HG03457 (cell line): Measurements from ENCODE around the gene ATP8A2.

Experiments used
- ATAC-seq: cut with Tn5 transposase; IDR thresholded peaks from one replicate; pipeline ENCODE4 v1.9.1; 2021; ENCODE audit warnings: moderate number of reproducible peaks; ENCODE audit not compliant: unreplicated experiment

The ATP8A2 gene

DNA sequence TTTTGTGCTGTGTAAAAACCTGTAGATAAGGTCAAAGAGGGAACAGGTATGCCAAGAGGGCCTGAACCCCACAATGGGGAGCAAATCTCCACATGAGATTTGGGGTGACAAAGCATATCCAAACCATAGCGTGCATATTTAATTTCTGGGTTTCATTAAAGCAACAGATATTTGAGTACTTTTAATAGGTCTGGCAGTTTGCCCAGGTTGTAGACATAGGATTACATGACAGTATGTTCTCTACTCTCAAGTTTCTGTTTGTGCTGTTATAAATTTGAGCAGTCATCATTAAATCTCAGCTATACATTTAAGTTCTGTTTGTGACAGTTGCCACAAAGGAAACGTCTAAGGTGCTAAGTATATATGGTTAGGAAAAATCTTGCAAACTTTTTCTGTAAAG, 236.4 kb downstream of the ATP8A2 start:
- ATAC-seq: no peak

DNA sequence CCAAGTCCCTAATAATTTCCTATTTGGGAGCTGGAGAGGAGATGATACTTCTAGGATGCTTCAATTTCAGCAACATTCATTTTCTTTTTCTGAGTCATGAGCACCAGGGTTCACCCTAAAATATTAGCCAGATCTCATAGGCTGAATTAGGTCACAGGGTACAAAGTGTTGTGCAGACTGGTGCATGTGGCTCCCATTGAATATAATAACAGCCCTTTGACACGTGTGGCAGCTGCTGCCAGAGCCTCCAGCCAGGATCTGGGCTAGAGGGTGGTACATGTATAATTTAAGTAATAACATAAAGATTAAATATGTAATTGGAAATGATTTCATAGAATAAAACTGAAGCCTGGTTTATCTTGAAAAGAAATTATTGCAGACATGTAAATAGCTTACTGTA, 244.9 kb downstream of the ATP8A2 start:
- no peak for ATAC-seq

DNA sequence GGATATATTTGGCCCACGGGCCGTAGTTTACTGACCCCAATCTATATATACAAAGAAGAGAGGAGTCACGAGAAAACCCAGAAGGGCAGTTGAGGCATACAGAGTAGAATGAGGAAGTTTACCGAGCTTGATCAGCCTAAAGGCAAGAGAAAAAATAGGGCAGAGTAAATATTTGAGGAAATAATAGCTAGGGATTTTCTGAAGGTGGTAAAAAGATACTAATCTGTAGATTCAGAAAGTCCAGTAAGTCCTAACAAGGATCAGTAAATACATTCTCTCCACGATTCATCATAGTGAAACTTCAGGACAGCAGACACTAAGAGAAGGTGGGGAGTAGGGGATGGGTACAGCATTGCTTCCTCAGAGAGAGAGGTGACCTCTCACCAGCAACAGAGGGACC, 248.1 kb downstream of the ATP8A2 start:
- ATAC-seq: no peak

DNA sequence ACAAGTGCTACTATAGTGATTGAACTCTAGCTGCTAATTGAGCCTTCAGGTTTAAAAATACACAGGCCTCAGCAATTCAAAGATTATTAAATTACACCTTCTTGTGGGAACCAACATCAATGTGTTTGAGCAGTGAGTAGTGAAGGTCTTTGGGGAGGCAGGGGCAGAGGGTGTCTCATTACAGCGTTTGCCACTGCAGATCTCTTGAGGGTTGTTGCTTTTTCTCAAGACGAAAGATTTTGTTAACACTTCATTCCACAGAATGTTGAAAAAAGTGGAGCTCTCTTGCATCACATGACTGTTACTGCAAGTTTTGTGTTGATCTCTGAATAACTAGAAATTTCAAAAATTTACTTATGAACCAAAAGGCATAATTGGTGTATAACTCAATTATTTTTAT, 253.6 kb downstream of the ATP8A2 start:
- ATAC-seq: no peak

DNA sequence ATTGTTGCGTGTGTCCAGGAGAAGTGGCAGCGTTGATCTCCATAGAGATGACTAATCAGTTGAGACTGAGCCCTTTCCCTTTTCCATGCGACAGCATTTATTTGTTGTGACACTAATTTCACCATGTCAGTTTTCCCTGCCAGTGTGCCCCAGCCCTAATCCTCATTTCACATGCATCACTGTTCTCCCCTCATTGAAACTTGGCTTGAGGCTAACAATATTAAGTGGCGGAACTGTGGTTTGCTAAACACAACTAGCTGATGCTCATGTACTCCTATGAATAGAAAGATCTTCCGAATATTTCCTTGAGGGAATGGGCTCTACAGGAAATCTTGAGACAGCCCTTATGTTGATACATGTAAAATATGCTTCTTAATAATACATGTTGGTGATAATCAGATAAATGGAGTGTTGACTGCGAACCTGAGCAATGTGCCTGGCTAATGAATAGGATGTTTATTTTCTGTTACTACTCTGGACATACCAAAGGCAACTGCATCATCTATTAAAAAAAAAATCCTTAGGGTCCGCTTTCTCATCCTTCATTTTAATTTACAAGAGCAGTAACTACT, 258.6 kb downstream of the ATP8A2 start:
- ATAC-seq: no peak

DNA sequence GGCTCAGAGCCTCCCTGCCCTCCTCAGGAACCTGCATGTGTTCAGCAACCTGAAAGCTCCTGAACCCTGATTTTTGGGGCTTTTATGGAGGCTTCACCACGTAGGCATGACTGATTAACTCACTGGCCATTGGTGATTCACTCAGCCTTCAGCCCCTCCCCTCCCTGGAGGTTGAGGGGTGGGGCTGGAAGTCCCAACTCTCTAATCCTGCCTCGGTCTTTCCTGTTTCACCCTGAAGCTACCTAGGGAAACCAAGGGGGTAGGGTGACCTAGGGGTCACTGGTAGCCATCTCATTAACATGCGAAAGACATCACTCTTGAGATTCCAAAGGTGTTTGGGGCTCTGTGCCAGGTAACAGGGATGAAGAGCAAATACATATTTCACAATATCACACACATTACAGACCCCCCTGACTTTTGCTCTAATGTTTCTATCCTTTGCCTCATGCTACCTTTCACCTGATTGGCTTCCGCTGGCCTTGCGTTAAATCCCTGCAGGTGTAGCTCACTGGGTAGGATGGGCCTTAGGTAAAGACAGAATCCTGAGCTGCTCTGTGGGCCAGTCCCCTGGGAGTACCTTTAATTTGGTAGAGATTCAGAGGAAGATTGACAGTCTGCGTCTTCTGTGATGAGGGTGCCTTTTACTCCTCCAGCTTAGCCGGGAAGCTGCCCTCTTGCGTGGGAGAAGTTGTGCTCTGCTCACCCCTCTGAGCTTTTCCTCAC, 260.6 kb downstream of the ATP8A2 start:
- no peak for ATAC-seq

DNA sequence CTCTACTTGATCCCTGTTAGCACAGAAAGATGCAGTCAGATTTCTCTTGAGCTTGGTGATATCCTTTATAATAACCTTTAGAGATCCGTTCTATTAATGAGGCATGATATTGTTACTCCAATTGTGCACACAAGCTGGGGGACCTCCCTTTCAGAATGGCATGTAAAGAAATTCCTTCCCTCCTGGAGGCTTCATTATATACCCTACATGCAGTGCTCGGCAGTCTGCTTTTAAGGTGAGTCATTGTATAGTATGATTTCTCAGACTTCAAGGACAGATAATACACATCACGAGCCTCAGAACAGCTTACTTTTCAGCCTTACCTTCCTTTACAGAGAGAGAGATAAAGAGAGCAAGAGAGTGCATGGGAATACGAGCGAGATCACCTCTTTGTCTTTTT, 261.3 kb downstream of the ATP8A2 start:
- no peak for ATAC-seq

DNA sequence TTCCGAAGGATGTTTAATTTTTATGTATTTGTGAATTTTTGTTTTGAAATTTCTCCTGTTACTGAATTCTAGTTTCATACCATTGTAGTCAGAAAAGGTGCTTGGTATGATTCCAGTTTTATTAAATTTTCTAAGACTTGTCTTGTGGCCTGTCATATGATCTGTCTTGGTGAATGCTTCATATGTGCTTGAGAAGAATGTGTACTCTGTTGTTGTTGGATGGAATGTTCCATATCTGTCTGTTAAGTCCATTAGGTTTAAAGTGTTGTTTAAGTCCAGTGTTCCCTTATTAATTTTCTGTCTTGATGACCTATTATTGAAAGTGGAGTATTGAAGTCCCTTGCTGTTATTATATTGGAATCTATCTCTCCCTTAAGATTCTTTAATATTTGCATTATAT, 273.9 kb downstream of the ATP8A2 start:
- no peak for ATAC-seq

DNA sequence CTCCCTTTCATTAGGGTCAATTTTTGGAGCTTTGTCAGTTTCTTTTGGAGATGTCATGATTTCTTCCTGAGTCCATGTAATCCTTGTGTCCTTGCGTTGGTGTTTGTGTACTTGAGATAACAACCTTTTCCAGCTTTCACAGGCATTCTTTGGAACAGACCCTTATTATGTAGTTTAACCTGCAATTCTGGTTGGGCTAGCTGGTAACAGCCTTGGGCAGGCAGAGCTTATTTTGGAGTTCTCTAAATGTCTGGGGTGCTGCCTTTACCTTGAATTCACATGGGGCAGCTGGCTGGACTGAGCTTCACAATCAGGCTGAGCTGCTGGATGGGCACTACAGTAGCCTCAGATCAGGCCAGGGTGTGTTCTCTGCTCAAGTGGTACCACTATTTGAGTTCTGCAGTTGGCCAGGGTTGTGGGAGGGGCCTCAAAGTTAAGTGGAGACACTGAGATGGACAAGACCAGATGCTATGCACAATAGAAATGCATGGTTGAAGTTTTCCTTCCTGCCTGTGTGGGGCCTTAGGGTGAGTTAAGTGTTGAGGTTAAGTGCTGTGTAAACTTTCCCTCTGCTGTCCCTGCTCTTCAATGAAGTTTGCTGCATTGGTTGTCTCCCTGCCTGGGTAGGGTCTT, 277.3 kb downstream of the ATP8A2 start:
- no peak for ATAC-seq

DNA sequence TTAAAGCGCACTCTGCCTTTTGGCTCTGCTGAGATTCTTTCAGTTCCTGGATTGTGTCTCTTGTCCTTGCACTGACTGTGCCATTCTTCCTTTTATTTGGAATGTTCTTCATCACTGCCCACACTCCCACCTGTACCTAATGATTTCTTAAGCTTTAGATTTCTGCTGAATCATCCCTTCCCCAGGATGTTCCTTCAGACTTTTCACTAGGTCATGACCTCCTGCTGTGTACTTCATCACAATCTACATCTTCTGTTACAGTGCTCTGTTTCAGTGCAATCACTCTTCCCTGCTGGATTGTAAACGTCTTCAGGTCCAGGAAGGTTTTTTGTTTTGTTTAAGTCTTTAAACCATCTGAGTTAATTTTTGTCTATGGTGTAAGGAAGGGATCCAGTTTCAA, 281.0 kb downstream of the ATP8A2 start:
- ATAC-seq: no peak

DNA sequence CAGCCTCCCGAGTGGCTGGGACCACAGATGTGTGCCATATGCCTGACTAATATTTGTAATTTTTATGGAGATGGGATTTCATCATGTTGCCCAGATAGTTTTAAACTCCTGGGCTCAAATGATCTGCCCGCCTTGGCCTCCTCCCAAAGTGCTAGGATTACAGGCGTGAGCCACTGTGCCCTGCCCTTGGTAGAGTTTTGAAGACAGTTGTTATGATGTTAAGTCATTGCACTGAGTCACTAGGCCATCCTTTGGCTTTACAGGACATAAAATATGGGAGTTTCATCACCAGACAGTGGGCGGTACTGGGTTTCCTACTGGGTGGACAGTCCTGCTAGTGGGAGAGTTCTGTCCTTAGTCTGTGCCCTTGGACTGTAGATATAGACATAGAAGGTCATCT, 282.5 kb downstream of the ATP8A2 start:
- no peak for ATAC-seq

DNA sequence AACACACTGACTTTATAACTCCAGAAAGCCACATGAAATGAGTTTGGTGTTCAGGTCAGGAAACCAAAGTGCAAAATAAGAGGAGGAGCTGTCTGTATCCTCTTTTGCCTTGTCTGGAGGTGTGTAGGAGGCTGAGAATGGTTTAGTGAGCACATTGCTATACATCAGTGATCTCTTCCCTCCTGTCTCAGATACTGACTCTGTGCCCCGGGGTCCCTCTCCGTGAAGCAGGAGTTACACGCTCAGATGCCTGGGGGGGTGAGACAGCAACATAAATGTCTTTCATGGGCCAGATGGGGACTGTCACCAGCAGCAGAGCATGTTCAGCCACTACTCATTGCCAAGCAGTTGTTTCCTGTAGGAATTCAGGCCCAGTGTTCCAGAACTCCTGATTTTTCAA, 285.4 kb downstream of the ATP8A2 start:
- no peak for ATAC-seq

DNA sequence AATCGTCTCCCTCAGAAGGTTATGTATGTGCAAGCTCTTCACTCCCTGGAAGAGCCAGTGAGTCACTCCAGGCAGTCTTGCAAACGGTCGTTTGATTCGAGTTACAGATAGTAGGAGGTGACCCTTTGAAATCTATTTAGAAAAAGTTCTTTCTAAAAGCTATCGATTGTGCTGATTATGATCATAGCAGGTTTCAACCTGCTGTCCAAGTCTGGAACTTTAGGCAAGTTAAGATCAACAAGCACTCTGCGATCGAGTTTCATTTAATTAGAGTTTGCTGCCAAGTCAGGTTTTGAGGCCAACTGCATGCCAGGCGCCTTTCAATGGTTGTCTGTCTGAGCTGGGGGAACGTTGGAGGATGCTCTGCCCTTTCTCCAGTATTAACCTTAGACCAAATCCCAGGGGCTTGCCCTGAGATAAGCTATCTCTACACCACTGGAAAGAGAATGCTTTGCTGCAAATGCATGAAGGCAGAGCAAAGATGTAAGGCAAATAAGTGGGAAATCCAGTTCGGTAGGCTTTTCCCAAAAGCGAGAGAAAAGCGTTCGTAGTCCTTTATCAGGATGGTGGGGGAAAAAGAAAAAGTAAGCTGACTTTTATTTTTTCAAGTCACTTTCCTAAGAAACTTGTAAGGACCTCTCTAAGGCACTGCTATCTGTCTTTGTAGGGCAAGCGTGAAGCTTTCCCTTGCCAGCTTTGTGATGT, 287.5 kb downstream of the ATP8A2 start:
- no peak for ATAC-seq

DNA sequence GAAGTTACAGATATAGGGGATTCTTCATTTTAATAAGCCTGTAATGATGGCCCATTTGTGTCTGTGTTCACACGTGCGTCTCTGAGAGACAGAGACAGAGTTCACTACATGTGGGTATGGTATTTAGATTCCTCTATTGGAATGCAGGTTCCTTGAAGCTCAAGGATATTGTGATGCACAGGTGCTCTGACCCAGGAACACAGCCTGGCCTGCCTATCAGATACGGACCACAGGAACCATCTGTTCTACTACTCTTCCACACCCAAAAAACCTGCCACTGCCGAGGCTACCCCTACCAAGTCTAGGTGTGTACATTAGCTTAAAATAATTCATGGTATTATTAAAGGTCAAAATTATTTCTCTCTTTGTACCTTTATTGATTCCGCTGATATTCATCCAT, 289.2 kb downstream of the ATP8A2 start:
- ATAC-seq: no peak

DNA sequence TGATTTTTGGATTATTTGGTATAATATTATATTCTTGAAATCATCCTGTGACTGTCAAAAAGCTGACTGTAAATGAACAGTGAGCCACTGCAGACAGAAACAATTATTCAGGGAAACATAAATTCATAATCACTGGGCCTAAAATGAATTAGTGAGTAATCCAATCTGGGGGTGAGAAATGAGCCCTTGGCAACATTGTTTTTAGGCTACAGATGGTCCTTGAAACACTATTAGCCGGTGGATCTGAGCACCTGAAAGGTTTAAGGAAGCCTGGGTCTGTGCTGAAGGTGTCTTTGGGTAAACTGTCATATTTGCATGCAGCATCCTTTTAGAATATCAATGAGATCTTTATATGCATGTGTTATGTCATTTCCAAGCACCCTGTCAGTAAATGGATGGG, 290.7 kb downstream of the ATP8A2 start:
- ATAC-seq: no peak

DNA sequence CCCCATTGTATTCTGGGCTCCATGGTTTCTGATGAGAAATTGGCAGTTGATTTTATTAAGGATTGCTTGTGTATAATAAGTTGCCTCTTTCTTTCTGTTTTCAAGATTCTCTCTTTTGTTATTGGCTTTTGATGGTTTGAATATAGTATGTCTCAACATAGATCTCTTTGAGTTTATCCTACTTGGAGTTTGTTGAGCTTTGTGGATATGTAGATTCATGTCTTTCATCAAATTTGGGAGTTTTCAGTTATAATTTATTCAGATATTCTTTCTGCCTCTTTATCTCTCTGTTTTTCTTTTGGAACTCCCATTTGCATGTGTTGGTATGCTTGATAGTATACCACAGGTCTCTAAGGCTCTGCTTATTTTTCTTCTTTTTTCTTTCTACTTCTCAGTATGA, 296.6 kb downstream of the ATP8A2 start:
- no peak for ATAC-seq

DNA sequence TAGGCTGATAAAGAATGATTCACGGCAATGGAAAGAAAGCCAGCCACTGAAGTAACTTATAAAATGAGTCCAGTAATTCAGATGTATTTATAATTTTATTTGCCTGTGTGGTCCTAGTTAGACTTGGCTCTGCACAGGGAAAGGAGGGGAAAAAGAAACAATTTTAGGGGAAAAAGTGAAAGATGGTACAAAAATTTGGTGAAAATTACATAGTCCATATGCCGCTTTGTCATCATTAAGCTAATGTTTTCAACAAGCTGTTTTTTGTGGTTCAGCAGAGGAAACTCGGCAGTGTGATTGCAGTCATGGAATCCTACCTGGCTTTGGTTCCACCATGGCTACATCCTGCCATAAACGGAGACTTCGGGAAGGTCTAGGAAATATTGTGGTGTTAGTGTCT, 301.9 kb downstream of the ATP8A2 start:
- ATAC-seq: no peak

DNA sequence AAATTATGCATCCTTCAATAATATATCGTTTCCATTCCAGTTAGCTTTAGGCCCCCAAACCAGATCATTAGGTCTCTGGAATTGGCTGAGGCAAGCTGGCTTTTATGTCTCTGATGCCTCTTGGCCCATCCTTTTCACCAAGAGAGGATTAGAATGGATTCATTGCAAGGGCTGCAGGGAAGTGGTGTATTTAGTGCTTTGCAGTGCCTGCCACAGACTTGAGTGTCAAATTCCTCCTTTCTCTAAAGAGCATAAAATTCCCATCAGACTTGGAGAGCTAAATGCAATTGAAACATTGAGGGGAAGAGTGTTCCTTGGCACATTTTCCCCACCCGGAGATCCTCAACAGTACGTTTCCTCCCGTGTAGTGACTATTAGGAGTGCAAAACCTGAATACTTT, 302.6 kb downstream of the ATP8A2 start:
- no peak for ATAC-seq

DNA sequence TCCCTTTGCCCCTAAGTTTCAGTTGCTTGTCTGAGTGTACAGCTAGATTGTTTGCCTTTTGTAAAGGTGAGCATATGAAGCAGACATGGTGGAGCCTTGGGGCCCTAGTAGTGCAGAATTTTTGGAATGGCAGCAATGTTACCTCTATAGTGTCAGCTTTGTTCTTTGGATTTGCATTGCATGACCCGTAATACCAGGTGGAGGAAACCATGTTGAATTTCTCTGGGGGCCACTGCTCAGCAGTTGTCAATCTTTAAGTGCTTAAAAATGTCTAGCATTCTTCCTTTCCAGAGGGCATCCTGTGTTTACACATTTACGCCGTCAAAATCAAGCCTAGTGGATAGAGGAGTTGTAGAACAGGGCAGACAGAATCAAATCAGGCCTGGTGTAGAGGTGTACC, 303.3 kb downstream of the ATP8A2 start:
- no peak for ATAC-seq

DNA sequence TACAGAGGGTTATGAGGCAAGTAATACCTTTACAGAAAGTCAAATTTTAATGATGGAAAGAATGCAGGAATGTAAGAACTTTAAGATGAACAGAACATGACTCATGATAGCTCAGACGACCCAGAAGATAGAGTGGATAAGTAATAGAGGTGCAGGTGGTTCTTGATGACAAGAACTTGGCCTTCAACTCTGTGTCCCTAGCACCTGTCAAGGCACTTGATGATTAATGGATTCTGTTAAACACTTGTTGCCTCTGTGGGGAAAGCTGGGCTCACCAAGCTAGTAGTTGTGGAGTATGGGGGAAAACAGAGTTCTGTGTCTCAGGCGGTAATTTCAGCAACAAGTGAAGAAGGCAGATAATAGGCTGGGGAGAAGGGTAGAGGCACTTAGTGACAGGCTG, 306.2 kb downstream of the ATP8A2 start:
- ATAC-seq: no peak

DNA sequence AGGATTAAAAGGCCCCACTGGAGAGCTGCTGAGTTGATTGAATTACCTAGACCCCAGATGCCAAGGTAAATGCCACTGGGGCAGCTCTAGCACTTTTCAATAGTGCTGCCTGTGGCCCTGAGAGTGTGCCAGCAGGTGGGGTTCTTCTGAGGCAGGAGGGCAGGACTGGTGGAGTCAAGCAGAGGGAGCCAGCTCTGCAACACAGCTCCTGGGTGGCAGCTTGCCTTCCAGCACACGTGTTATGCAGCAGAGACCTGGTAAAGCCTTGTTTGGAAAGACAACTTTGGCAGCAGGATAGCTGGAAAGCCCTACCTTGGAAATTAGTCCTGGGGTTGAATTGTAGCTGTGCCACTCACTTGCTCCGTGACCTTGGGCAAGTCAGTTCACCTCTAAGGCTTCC, 306.6 kb downstream of the ATP8A2 start:
- no peak for ATAC-seq

DNA sequence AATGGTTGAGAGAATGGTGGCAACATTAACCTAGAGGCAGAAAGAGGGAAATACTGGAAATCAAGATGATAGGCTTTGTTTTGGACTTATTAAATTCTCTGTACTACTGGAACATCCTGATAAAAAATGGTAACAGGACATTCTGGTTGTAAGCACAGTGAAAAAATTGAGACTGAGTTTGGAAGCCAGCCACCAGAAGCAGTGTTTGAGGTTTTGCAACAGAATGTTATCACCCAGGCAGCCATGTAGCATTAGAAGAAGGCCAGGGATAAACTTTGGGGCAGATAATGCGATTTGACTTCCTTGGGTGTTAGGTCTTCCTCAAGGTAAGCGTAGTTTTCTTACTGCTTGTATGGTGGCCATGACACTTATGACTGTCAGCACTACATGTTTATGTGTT, 307.4 kb downstream of the ATP8A2 start:
- ATAC-seq: no peak
